CD14-positive monocyte (primary cell): ENCODE measurements around the gene CCDC167. TPM values are rescaled to one million over a fixed set of nuclear protein-coding genes. Genes with fewer than 3 reads are reported as not detected.

Experiments used
- DNase-seq, 3 donors: peaks; one replicate each; pipeline ENCODE4 v3.0.0-alpha.2; 2011 to 2022
- H2AFZ ChIP-seq: 2 replicates; pipeline ENCODE4 v1.6.0; 2012; ENCODE audit warnings: mild to moderate bottlenecking, low read depth, low read length, inconsistent platforms; ENCODE audit not compliant: insufficient read depth, poor library complexity, severe bottlenecking
- H3K27ac ChIP-seq, 2 donors: 1 replicate in 1 of 2; 2 replicates in 1 of 2; pipeline ENCODE4 v1.5.1; 2012 to 2013; ENCODE audit warnings: low read length in 2 of 2, control low read depth in 1 of 2, inconsistent platforms in 1 of 2, low read depth in 1 of 2, mild to moderate bottlenecking in 1 of 2
- H3K27me3 ChIP-seq, 2 donors: one replicate each; pipeline versions ENCODE4 v1.6.0 to v1.6.1; 2011 to 2013; ENCODE audit warnings: low read length in 2 of 2; ENCODE audit not compliant: control insufficient read depth in 2 of 2, insufficient read depth in 2 of 2
- H3K36me3 ChIP-seq, 2 donors: replicated peaks in 1 of 2; 1 replicate in 1 of 2; 2 replicates in 1 of 2; pipeline versions ENCODE4 v1.5.1 to v1.6.1; 2012 to 2013; ENCODE audit warnings: low read length in 2 of 2, control low read depth in 1 of 2, inconsistent platforms in 1 of 2, mild to moderate bottlenecking in 1 of 2; ENCODE audit not compliant: insufficient read depth in 2 of 2, control insufficient read depth in 1 of 2
- H3K4me1 ChIP-seq, 2 donors: 1 replicate in 1 of 2; 2 replicates in 1 of 2; pipeline versions ENCODE4 v1.5.1 to v1.6.1; 2012 to 2013; ENCODE audit warnings: low read length in 2 of 2, control low read depth in 1 of 2, inconsistent platforms in 1 of 2, mild to moderate bottlenecking in 1 of 2, moderate library complexity in 1 of 2; ENCODE audit not compliant: insufficient read depth in 2 of 2, control insufficient read depth in 1 of 2
- H3K4me2 ChIP-seq: replicated peaks from 2 replicates; pipeline ENCODE3; 2012; ENCODE audit warnings: low read length, moderate library complexity, mild to moderate bottlenecking; ENCODE audit not compliant: poor library complexity, severe bottlenecking; ENCODE audit errors: extremely low read depth
- H3K4me3 ChIP-seq, 3 experiments: fragments of 200-600 bp in 1 of 3; sonication (generic) in 1 of 3; replicated peaks in 1 of 3; 1 replicate in 2 of 3; 2 replicates in 1 of 3; pipeline ENCODE4 v1.5.1; 2011 to 2013; ENCODE audit warnings: low read length in 3 of 3, mild to moderate bottlenecking in 3 of 3, control low read depth in 2 of 3, low read depth in 2 of 3, inconsistent platforms in 1 of 3, moderate library complexity in 1 of 3
- H3K79me2 ChIP-seq: 2 replicates; pipeline ENCODE4 v1.6.0; 2012; ENCODE audit warnings: mild to moderate bottlenecking, control low read depth, inconsistent platforms, low read length, moderate library complexity; ENCODE audit not compliant: insufficient read depth
- H3K9ac ChIP-seq: 2 replicates; pipeline ENCODE4 v1.6.0; 2017; ENCODE audit warnings: low read length, mild to moderate bottlenecking; ENCODE audit not compliant: insufficient read depth, poor library complexity, severe bottlenecking
- H3K9me3 ChIP-seq, 2 donors: replicated peaks in 1 of 2; 1 replicate in 1 of 2; 2 replicates in 1 of 2; pipeline versions ENCODE4 v1.5.1 to v1.6.1; 2012 to 2013; ENCODE audit warnings: low read length in 2 of 2, control low read depth in 1 of 2; ENCODE audit not compliant: control insufficient read depth in 1 of 2, insufficient read depth in 1 of 2
- H4K20me1 ChIP-seq: 2 replicates; pipeline ENCODE4 v1.6.0; 2012; ENCODE audit warnings: mild to moderate bottlenecking, low read length, control low read depth, moderate library complexity; ENCODE audit not compliant: insufficient read depth
- H3K27ac Mint-ChIP-seq, 7 donors: one replicate each; pipeline ENCODE4 v1.8.0; 2020; ENCODE audit warnings: mild to moderate bottlenecking in 7 of 7, mixed read lengths in 7 of 7, moderate library complexity in 6 of 7, inconsistent platforms in 2 of 7
- H3K27me3 Mint-ChIP-seq, 3 donors: one replicate each; pipeline ENCODE4 v1.8.0; 2021 to 2022; ENCODE audit warnings: low read depth in 3 of 3, mild to moderate bottlenecking in 3 of 3, mixed read lengths in 3 of 3, moderate library complexity in 3 of 3, inconsistent platforms in 1 of 3
- H3K36me3 Mint-ChIP-seq, 2 donors: one replicate each; pipeline ENCODE4 v1.8.0; 2020; ENCODE audit warnings: mixed read lengths in 2 of 2, inconsistent platforms in 1 of 2, mild to moderate bottlenecking in 1 of 2
- H3K4me1 Mint-ChIP-seq: one replicate; pipeline ENCODE4 v1.8.0; 2020; ENCODE audit warnings: mild to moderate bottlenecking, mixed read lengths
- H3K4me3 Mint-ChIP-seq, 2 donors: one replicate each; pipeline ENCODE4 v1.8.0; 2020; ENCODE audit warnings: mild to moderate bottlenecking in 2 of 2, mixed read lengths in 2 of 2, moderate library complexity in 1 of 2
- H3K9me3 Mint-ChIP-seq, 7 donors: one replicate each; pipeline ENCODE4 v1.8.0; 2020 to 2022; ENCODE audit warnings: mixed read lengths in 7 of 7, mild to moderate bottlenecking in 6 of 7, moderate library complexity in 6 of 7, inconsistent platforms in 2 of 7
- WGBS: methylation state at CpG from one replicate; pipeline ENCODE4 v1.1.5; 2013; ENCODE audit warnings: missing lambda C conversion rate; ENCODE audit not compliant: insufficient coverage; 5-methylcytosine and 5-hydroxymethylcytosine counted together
- intact Hi-C, 2 donors: fragments of 100-400 bp; cut with micrococcal nuclease; formaldehyde crosslinking; loops; one replicate each; pipeline versions ENCODE4 v1.15.0 to v1.15.1; 2023
- polyA plus RNA-seq, 3 donors: library from polyadenylated mRNA; depleted of rRNA in 1 of 3; unstranded in 2 of 3; stranded (reverse) in 1 of 3; fragments of 300-500 nt in 2 of 3; fragments of >200 nt in 1 of 3; fragmentation: Illumina TruSeq in 2 of 3; gene quantifications; 1 replicate in 2 of 3; 2 replicates in 1 of 3; pipeline ENCODE4 v1.2.3, GENCODE V29; 2012 to 2021
- TF ChIP-seq, protein P1 (sequence below): fragments of 200-600 bp; IDR thresholded peaks from one replicate; pipeline ENCODE4 v1.8.0; 2022; ENCODE audit warnings: antibody characterized with exemption, mild to moderate bottlenecking

Gene CCDC167
- polyA plus RNA-seq, 3 donors: 12.5 to 22.9 (median 20.7) TPM

DNA sequence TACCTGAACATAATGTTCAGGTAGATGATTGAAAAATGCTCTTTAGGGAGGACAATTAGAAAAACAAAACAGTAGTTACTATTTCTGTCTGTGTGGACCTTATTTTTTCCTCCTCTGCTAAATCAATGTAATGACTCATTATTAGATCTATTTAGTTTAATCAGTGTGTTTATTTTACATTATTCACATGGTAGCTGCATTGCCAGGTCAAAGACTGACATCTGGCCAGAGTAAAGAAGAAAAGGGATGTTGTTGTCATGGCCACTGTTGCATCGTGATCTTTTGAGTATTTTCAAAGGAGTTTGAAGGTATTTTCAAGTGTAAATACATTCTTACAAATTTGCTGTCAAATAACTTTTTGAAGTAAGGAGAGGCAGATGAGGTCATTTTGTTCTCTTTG lies 60.8 kb downstream of the CCDC167 start:
- H3K4me2 ChIP-seq: no peak overlapping the region
- no peaks in the 10 kb centered on the region for H3K27me3 ChIP-seq
- H4K20me1 ChIP-seq: no peaks in the 10 kb centered on the region
- H3K4me3 ChIP-seq: no peak overlapping the region
- TF ChIP-seq, protein P1, sequence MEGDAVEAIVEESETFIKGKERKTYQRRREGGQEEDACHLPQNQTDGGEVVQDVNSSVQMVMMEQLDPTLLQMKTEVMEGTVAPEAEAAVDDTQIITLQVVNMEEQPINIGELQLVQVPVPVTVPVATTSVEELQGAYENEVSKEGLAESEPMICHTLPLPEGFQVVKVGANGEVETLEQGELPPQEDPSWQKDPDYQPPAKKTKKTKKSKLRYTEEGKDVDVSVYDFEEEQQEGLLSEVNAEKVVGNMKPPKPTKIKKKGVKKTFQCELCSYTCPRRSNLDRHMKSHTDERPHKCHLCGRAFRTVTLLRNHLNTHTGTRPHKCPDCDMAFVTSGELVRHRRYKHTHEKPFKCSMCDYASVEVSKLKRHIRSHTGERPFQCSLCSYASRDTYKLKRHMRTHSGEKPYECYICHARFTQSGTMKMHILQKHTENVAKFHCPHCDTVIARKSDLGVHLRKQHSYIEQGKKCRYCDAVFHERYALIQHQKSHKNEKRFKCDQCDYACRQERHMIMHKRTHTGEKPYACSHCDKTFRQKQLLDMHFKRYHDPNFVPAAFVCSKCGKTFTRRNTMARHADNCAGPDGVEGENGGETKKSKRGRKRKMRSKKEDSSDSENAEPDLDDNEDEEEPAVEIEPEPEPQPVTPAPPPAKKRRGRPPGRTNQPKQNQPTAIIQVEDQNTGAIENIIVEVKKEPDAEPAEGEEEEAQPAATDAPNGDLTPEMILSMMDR: no peak
- no peaks in the 10 kb centered on the region for H3K9me3 Mint-ChIP-seq
- H3K9ac ChIP-seq: no peak overlapping the region
- no CpG with 5 or more reads among the region's 1 CpG for WGBS
- H3K27ac Mint-ChIP-seq: no peak overlapping the region
- peaks cover 8% of the 10 kb centered on the region in 2 donors for H3K4me1 ChIP-seq
- intact Hi-C loops: no loop called here
- H3K4me3 Mint-ChIP-seq: no peak overlapping the region
- H3K36me3 ChIP-seq: peaks cover 51 to 73% of the 10 kb centered on the region in 2 donors
- H2AFZ ChIP-seq: no peak overlapping the region
- H3K4me1 Mint-ChIP-seq: peaks cover 21% of the 10 kb centered on the region
- no peaks in the 10 kb centered on the region for H3K9me3 ChIP-seq
- peaks cover 47 to 59% of the 10 kb centered on the region in 2 donors for H3K36me3 Mint-ChIP-seq
- peaks cover 0 to 1% (median 0%) of the 10 kb centered on the region in 3 donors for H3K27me3 Mint-ChIP-seq
- no peak for DNase-seq
- peaks cover 23% of the 10 kb centered on the region for H3K79me2 ChIP-seq
- no peak overlapping the region for H3K27ac ChIP-seq

DNA sequence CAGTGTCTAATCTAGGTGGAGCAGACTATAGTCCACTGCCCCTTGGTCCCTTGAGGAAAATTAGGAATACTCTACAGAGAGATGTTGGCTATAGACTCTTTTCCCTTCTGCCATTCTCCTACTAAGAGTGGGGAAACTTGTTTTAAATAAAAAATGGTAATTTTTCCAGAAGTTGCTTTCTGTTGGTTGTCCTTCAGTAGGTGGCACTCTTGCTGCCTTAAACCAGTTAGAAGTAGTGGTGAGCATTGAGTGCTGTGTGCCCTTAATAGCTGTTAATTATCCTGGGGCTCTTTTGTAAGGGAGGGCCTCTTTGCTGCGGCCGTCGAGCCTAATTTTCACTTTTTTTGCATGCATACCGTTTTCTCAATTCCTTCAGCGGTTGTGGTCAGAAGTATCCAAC lies 63.9 kb downstream of the CCDC167 start:
- Histone ChIP-seq H3K27me3 (no peaks in the 10 kb centered on the region), H2AFZ (no peak overlapping the region), H3K9me3 (no peaks in the 10 kb centered on the region), H3K4me3 (no peak overlapping the region), H3K27ac (no peak overlapping the region), H3K79me2 (peaks cover 24% of the 10 kb centered on the region), H3K4me1 (peaks cover 14 to 18% of the 10 kb centered on the region in 2 donors), H3K4me2 (no peak overlapping the region), H4K20me1 (no peaks in the 10 kb centered on the region), H3K9ac (no peak overlapping the region), H3K36me3 (peaks cover 41 to 57% of the 10 kb centered on the region in 2 donors)
- intact Hi-C loops: no loop called here
- H3K9me3 Mint-ChIP-seq: no peaks in the 10 kb centered on the region
- DNase-seq: no peak
- TF ChIP-seq, protein P1: no peak
- H3K27me3 Mint-ChIP-seq: no peaks in the 10 kb centered on the region
- no peak overlapping the region for H3K4me3 Mint-ChIP-seq
- 95% methylated on average over 5 of the region's 5 CpGs for WGBS
- H3K27ac Mint-ChIP-seq: no peak overlapping the region
- H3K36me3 Mint-ChIP-seq: peaks cover 42 to 49% of the 10 kb centered on the region in 2 donors
- H3K4me1 Mint-ChIP-seq: peaks cover 22% of the 10 kb centered on the region
